ENCODE data around the gene COL4A4.

DNA sequence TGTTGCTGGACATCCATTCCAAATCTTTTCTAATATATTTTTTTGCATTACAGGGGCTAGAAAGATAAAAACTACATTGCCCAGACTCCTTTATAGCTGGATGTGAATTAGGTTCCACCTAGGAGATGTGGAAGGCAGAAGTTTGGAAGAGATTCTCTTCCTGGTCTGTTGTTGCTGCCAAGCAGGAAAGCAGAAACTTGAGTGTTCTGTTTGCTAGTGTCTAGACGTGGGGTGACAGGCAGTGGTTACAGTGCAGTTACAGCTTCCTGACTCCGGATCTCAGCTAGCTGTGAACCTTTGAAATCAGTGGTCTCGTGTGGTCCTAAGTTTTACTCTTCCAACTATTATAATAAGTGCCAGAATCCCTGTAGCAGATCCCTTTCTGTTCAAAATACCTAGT, 46.2 kb downstream of the COL4A4 start:
- TF ChIP-seq, protein P1, sequence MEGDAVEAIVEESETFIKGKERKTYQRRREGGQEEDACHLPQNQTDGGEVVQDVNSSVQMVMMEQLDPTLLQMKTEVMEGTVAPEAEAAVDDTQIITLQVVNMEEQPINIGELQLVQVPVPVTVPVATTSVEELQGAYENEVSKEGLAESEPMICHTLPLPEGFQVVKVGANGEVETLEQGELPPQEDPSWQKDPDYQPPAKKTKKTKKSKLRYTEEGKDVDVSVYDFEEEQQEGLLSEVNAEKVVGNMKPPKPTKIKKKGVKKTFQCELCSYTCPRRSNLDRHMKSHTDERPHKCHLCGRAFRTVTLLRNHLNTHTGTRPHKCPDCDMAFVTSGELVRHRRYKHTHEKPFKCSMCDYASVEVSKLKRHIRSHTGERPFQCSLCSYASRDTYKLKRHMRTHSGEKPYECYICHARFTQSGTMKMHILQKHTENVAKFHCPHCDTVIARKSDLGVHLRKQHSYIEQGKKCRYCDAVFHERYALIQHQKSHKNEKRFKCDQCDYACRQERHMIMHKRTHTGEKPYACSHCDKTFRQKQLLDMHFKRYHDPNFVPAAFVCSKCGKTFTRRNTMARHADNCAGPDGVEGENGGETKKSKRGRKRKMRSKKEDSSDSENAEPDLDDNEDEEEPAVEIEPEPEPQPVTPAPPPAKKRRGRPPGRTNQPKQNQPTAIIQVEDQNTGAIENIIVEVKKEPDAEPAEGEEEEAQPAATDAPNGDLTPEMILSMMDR (IDR thresholded peaks at IDR 0.05; ENCODE audit: borderline replicate concordance, extremely low read depth, low read length, poor library complexity, severe bottlenecking): no peak
- no peak for TF ChIP-seq EZH2 (IDR thresholded peaks at IDR 0.05; ENCODE audit: borderline replicate concordance, low read depth, low read length, severe bottlenecking)

Data from DND-41 (cell line).